PC-3 (cell line): ENCODE measurements around the gene TMEM184B. TPM values are rescaled to one million over a fixed set of nuclear protein-coding genes. Genes with fewer than 3 reads are reported as not detected.

Experiments used
- ATAC-seq: fragments of 200-7000 bp; cut with Tn5 transposase; 2 replicates; pipeline ENCODE4 v1.9.1; 2020; ENCODE audit warnings: mild to moderate bottlenecking, moderate library complexity
- BruUV-seq: library from RNA; stranded (reverse); fragments of 400-500 nt; replicated peaks from 2 replicates; lab custom pipeline; 2021; lab: Mats Ljungman, UMichigan
- CTCF ChIA-PET: fragments of 300-600 bp; sonication (Branson Sonifier 250); formaldehyde crosslinking; loops from one replicate; lab custom pipeline; 2022; ENCODE audit warnings: antibody characterized with exemption; lab: Charles Lee
- POLR2A ChIA-PET: fragments of 300-600 bp; sonication (Branson Sonifier 250); formaldehyde crosslinking; loops from one replicate; lab custom pipeline; 2022; ENCODE audit warnings: antibody characterized with exemption; ENCODE audit not compliant: unreplicated experiment; lab: Charles Lee
- DNase-seq: peaks from one replicate; pipeline ENCODE4 v3.0.0-alpha.2; 2015
- H2AFZ ChIP-seq: fragments of 300-600 bp; sonication (generic); 2 replicates; pipeline ENCODE4 v1.6.0; 2016; ENCODE audit warnings: antibody characterized with exemption, low read length
- H3F3A ChIP-seq: fragments of 300-600 bp; sonication (generic); one replicate; pipeline ENCODE4 v1.6.0; 2017; ENCODE audit warnings: antibody characterized with exemption, low read length, control low read depth, mild to moderate bottlenecking; ENCODE audit not compliant: unreplicated experiment
- H3K27ac ChIP-seq: fragments of 300-600 bp; sonication (generic); 2 replicates; pipeline ENCODE4 v1.5.1; 2016; ENCODE audit warnings: mild to moderate bottlenecking, low read length
- H3K27me3 ChIP-seq: fragments of 300-600 bp; sonication (generic); 2 replicates; pipeline ENCODE4 v1.6.1; 2016; ENCODE audit warnings: low read length, mixed read lengths
- H3K36me3 ChIP-seq: fragments of 300-600 bp; sonication (generic); 2 replicates; pipeline ENCODE4 v1.6.1; 2016; ENCODE audit warnings: low read depth, mixed run types, low read length, mixed read lengths
- H3K4me1 ChIP-seq: fragments of 300-600 bp; sonication (generic); 2 replicates; pipeline ENCODE4 v1.5.1; 2016; ENCODE audit warnings: low read length; ENCODE audit not compliant: insufficient read depth
- H3K4me2 ChIP-seq: fragments of 300-600 bp; sonication (generic); 2 replicates; pipeline ENCODE4 v1.6.0; 2016; ENCODE audit warnings: low read length
- H3K4me3 ChIP-seq: fragments of 300-600 bp; sonication (generic); 2 replicates; pipeline ENCODE4 v1.5.1; 2016; ENCODE audit warnings: mild to moderate bottlenecking, low read length, mixed read lengths
- H3K79me2 ChIP-seq: fragments of 300-600 bp; sonication (generic); 2 replicates; pipeline ENCODE4 v1.6.1; 2017; ENCODE audit warnings: low read length, mixed read lengths
- H3K9ac ChIP-seq: fragments of 300-600 bp; sonication (generic); 2 replicates; pipeline ENCODE4 v1.6.0; 2016; ENCODE audit warnings: mild to moderate bottlenecking, low read length
- H3K9me2 ChIP-seq: fragments of 300-600 bp; sonication (generic); replicated peaks from 2 replicates; pipeline ENCODE4 v1.6.1; 2016; ENCODE audit warnings: mixed run types, low read length, mixed read lengths
- H3K9me3 ChIP-seq: fragments of 300-600 bp; sonication (generic); 2 replicates; pipeline ENCODE4 v1.6.1; 2016; ENCODE audit warnings: low read length, mixed read lengths
- H4K20me1 ChIP-seq: fragments of 300-600 bp; sonication (generic); 2 replicates; pipeline ENCODE4 v1.6.1; 2016; ENCODE audit warnings: low read length, mixed read lengths
- EZH2 ChIP-seq: fragments of 300-600 bp; sonication (generic); IDR thresholded peaks from one replicate; pipeline ENCODE4 v1.6.1; 2017; ENCODE audit warnings: antibody characterized with exemption, mild to moderate bottlenecking, low read length; ENCODE audit not compliant: unreplicated experiment
- EZH2phosphoT487 ChIP-seq: fragments of 300-600 bp; sonication (generic); IDR thresholded peaks from 2 replicates; pipeline ENCODE4 v1.6.1; 2018; ENCODE audit warnings: mild to moderate bottlenecking, antibody characterized with exemption, low read length, borderline replicate concordance
- intact Hi-C: fragments of 100-400 bp; cut with micrococcal nuclease; formaldehyde crosslinking; loops from 2 replicates; pipeline ENCODE4 v1.9.0; 2023
- total RNA-seq: library from RNA; depleted of rRNA; stranded (reverse); fragments of >200 nt; gene quantifications from 2 replicates; pipeline ENCODE4 v1.2.3, GENCODE V29; 2014
- TF ChIP-seq, protein P1 (sequence below): fragments of 300-600 bp; sonication (generic); conservative IDR thresholded peaks from 2 replicates; pipeline ENCODE4 v1.5.1; 2017; ENCODE audit warnings: antibody characterized with exemption, low read depth, mild to moderate bottlenecking, low read length

Gene TMEM184B
- total RNA-seq, 1 experiment from 2014 or later: 37.5 TPM

DNA sequence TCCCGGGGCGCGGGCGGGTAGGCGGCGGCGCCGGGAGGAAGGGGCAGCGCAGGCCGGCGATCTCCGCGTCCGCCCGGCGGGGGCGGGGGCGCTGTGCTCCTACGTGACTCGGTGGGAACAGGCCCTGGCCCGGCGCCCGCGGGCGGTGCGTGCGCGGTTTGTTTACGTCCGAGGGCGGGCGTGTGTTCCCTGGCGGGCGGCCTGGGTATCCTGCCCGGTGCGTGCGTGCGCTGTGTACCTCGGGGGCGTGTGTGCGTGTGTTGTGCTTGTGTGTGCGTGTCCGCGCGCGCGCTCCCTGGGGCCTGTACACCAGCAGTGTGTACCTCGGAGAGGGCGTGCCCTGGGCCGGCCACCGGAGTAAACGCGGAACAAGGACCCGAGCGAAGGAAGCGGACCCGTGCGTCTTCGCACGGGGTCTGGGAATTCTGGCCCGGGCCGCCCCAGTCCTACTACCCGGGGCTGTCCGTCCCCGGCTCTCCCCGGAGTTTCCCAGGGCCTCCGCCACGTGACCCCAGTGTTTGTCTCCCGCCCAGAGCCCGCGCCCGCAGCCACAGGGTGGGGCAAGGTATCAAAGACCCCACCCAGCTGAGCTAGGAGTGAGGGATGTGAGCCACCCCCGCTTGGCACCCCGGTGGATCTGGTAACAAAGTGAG is 70.2 kb downstream of the TMEM184B start:
- H3K27me3 ChIP-seq: no peaks in the 10 kb centered on the region
- H3K9ac ChIP-seq: peak overlapping the region; percentile 92
- peak overlapping the region; percentile 99 for H3K4me3 ChIP-seq
- H4K20me1 ChIP-seq: peaks cover 41% of the 10 kb centered on the region
- H3K4me1 ChIP-seq: peaks cover 14% of the 10 kb centered on the region
- no peaks in the 10 kb centered on the region for H3K36me3 ChIP-seq
- H3K9me3 ChIP-seq: no peaks in the 10 kb centered on the region
- H3K27ac ChIP-seq: peak overlapping the region; percentile 80
- H3K4me2 ChIP-seq: peak overlapping the region; percentile 97
- intact Hi-C loops: no loop called here
- H3K9me2 ChIP-seq: no peaks in the 10 kb centered on the region
- CTCF ChIA-PET: no interaction called here
- H2AFZ ChIP-seq: no peak overlapping the region
- peak; percentile 49 for ATAC-seq
- TSS peak; percentile 36 for BruUV-seq
- peaks cover 49% of the 10 kb centered on the region for H3K79me2 ChIP-seq
- DNase-seq: peak; percentile 76
- peak; percentile 61; the same call in 1 of the 2 replicates for TF ChIP-seq EZH2phosphoT487
- no peak for TF ChIP-seq EZH2
- TF ChIP-seq, protein P1, sequence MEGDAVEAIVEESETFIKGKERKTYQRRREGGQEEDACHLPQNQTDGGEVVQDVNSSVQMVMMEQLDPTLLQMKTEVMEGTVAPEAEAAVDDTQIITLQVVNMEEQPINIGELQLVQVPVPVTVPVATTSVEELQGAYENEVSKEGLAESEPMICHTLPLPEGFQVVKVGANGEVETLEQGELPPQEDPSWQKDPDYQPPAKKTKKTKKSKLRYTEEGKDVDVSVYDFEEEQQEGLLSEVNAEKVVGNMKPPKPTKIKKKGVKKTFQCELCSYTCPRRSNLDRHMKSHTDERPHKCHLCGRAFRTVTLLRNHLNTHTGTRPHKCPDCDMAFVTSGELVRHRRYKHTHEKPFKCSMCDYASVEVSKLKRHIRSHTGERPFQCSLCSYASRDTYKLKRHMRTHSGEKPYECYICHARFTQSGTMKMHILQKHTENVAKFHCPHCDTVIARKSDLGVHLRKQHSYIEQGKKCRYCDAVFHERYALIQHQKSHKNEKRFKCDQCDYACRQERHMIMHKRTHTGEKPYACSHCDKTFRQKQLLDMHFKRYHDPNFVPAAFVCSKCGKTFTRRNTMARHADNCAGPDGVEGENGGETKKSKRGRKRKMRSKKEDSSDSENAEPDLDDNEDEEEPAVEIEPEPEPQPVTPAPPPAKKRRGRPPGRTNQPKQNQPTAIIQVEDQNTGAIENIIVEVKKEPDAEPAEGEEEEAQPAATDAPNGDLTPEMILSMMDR: 0 out of 2 replicates have a peak, but pooled peaks have one; percentile 13
- POLR2A ChIA-PET: no interaction called here
- peaks cover 3% of the 10 kb centered on the region for H3F3A ChIP-seq

DNA sequence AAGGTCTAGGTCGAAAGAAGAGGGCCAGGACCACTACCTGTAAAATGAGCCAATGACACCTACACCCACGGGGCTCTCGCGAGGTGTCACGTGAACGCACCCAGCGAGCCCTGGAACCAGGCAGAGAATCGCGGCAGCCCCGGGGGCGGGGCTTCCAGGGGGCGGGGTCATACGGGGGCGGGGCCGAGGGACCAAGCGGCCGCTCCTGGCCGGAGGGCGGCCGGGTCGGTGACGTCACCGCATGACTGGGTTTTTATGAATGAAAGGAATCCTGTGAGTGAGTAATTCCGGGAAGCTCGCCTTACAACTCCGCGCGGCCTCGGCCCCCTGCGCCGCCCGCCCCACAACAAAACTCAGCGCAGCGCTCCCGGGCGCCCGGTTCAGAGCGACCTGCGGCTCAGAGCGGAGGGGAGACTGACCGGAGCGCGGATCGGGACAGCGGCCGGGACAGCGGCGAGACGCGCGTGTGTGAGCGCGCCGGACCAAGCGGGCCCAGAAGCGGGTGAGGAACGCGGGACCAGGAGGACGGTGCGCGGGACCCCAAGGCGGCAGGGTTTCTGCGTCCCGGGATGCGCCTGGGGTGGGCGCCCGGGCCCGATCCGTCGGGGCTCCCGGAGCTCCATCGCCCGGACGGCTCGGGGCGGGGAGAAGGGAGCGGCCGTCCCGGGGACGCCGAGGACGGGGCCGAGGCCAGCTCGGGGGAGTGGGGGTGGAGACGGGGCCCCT is 70.9 kb downstream of the TMEM184B start, which contains the start of gene MAFF:
TSS of gene MAFF (plus strand) at position 284 of the 726 bp plus-strand sequence. CDS start 11,860 bp downstream, outside the sequence.
- H3K4me2 ChIP-seq: peak within 1 kb of the TSS; percentile 97
- peak; percentile 82 for ATAC-seq
- POLR2A ChIA-PET: interaction anchor here (0.5 to 1.4 kb wide), 2 partner anchors 20 to 197 kb away, joined by 3 to 6 read pairs; partner anchors contain the start of gene PLA2G6
- intact Hi-C loops: no loop called here
- H3K27me3 ChIP-seq: no peaks in the 10 kb centered on the region
- TF ChIP-seq, protein P1: no peak
- no peak for TF ChIP-seq EZH2phosphoT487
- no peak for TF ChIP-seq EZH2
- H2AFZ ChIP-seq: peak within 1 kb of the TSS; percentile 80
- peak within 1 kb of the TSS; percentile 92 for H3K9ac ChIP-seq
- BruUV-seq: no TSS peak
- H3K36me3 ChIP-seq: no peaks in the 10 kb centered on the region
- H3K4me3 ChIP-seq: peak within 1 kb of the TSS; percentile 99
- peaks cover 47% of the 10 kb centered on the region for H3K79me2 ChIP-seq
- no peaks in the 10 kb centered on the region for H3K9me2 ChIP-seq
- H3K9me3 ChIP-seq: no peaks in the 10 kb centered on the region
- H3F3A ChIP-seq: peaks cover 3% of the 10 kb centered on the region
- CTCF ChIA-PET: no interaction called here
- H3K4me1 ChIP-seq: peaks cover 14% of the 10 kb centered on the region
- peaks cover 40% of the 10 kb centered on the region for H4K20me1 ChIP-seq
- peak; percentile 94 for DNase-seq
- peak within 1 kb of the TSS; percentile 80 for H3K27ac ChIP-seq
